SK-N-SH (cell line): ENCODE results near the gene EDN2. TPM values are rescaled to one million over a fixed set of nuclear protein-coding genes. Genes with fewer than 3 reads are reported as not detected.

Experiments
- CTCF ChIA-PET: fragments of 300-600, 350-600 bp; formaldehyde crosslinking; extraction: SDS; loops from one replicate; lab custom pipeline; 2021; lab: Yijun Ruan, JAX
- POLR2A ChIA-PET: fragments of 350-600 bp; sonication (Branson Sonifier 250); formaldehyde crosslinking; extraction: SDS; loops from one replicate; lab custom pipeline; 2020; ENCODE audit warnings: antibody characterized with exemption, inconsistent platforms; lab: Yijun Ruan, JAX
- DNase-seq: peaks from one replicate; pipeline ENCODE4 v3.0.0; 2012
- H2AFZ ChIP-seq: fragments of 200-600 bp; sonication (generic); 2 replicates; pipeline ENCODE4 v1.8.1; 2016; ENCODE audit warnings: antibody characterized with exemption, mild to moderate bottlenecking, low read depth
- H3F3A ChIP-seq: fragments of 200-600 bp; sonication (generic); replicated peaks from 2 replicates; pipeline ENCODE3; 2016; ENCODE audit warnings: antibody characterized with exemption, mild to moderate bottlenecking; ENCODE audit not compliant: insufficient read depth
- H3K27ac ChIP-seq, 2 experiments: fragments of 200-500 bp in 1 of 2; fragments of 200-600 bp in 1 of 2; sonication (Bioruptor generic) in 1 of 2; sonication (generic), shearing (Covaris generic) in 1 of 2; 2 replicates each; pipeline versions ENCODE4 v1.5.1 to v1.6.1; 2014 to 2016; ENCODE audit warnings: low read depth in 2 of 2, inconsistent platforms in 1 of 2, low read length in 1 of 2, mild to moderate bottlenecking in 1 of 2, mixed read lengths in 1 of 2
- H3K27me3 ChIP-seq: fragments of 200-600 bp; sonication (generic), shearing (Covaris generic); 2 replicates; pipeline ENCODE4 v1.6.1; 2016; ENCODE audit warnings: mixed run types; ENCODE audit not compliant: insufficient read depth
- H3K36me3 ChIP-seq, 2 experiments: fragments of 200-500 bp in 1 of 2; fragments of 200-600 bp in 1 of 2; sonication (Bioruptor generic) in 1 of 2; sonication (generic) in 1 of 2; replicated peaks in 1 of 2; 2 replicates each; pipeline versions ENCODE3 to v1.5.1; 2014 to 2016; ENCODE audit warnings: low read length in 1 of 2, mild to moderate bottlenecking in 1 of 2; ENCODE audit not compliant: insufficient read depth in 2 of 2, control insufficient read depth in 1 of 2
- H3K4me1 ChIP-seq, 2 experiments: fragments of 200-500 bp in 1 of 2; fragments of 200-600 bp in 1 of 2; sonication (Bioruptor generic) in 1 of 2; sonication (generic), shearing (Covaris generic) in 1 of 2; 2 replicates each; pipeline versions ENCODE4 v1.5.1 to v1.6.1; 2014 to 2016; ENCODE audit warnings: low read depth in 1 of 2, low read length in 1 of 2, mixed run types in 1 of 2; ENCODE audit not compliant: insufficient read depth in 2 of 2, control insufficient read depth in 1 of 2
- H3K4me2 ChIP-seq: fragments of 200-600 bp; sonication (generic), shearing (Covaris generic); 2 replicates; pipeline ENCODE4 v1.6.1; 2017; ENCODE audit warnings: mixed run types
- H3K4me3 ChIP-seq, 2 experiments: fragments of 200-500 bp in 1 of 2; fragments of 200-600 bp in 1 of 2; sonication (Bioruptor generic) in 1 of 2; sonication (generic), shearing (Covaris generic) in 1 of 2; 2 replicates each; pipeline versions ENCODE4 v1.5.1 to v1.8.1; 2014 to 2016; ENCODE audit warnings: low read depth in 2 of 2, inconsistent platforms in 1 of 2, low read length in 1 of 2, mild to moderate bottlenecking in 1 of 2, mixed read lengths in 1 of 2, moderate library complexity in 1 of 2
- H3K79me2 ChIP-seq: fragments of 200-600 bp; sonication (generic); 2 replicates; pipeline ENCODE4 v1.8.1; 2017; ENCODE audit warnings: mild to moderate bottlenecking; ENCODE audit not compliant: insufficient read depth
- H3K9ac ChIP-seq: fragments of 200-600 bp; sonication (generic); 2 replicates; pipeline ENCODE4 v1.6.1; 2017; ENCODE audit warnings: mixed run types
- H3K9me2 ChIP-seq: fragments of 200-600 bp; sonication (generic); 2 replicates; pipeline ENCODE4 v1.6.1; 2017; ENCODE audit warnings: mixed run types
- H3K9me3 ChIP-seq: fragments of 200-600 bp; sonication (generic); 2 replicates; pipeline ENCODE4 v1.6.1; 2017; ENCODE audit warnings: mixed run types, mild to moderate bottlenecking, moderate library complexity
- H4K20me1 ChIP-seq: fragments of 200-600 bp; sonication (generic); 2 replicates; pipeline ENCODE4 v1.6.1; 2017; ENCODE audit warnings: mild to moderate bottlenecking, mixed run types; ENCODE audit not compliant: insufficient read depth
- EZH2phosphoT487 ChIP-seq: fragments of 200-600 bp; sonication (generic); IDR thresholded peaks from 2 replicates; pipeline ENCODE4 v1.6.1; 2017; ENCODE audit warnings: low read depth, mixed run types, mild to moderate bottlenecking, antibody characterized with exemption, moderate library complexity, borderline replicate concordance
- FOXM1 ChIP-seq: IDR thresholded peaks from 2 replicates; pipeline ENCODE4 v1.4.0; 2012; ENCODE audit warnings: low read depth, mild to moderate bottlenecking
- GABPA ChIP-seq: IDR thresholded peaks from 2 replicates; pipeline ENCODE4 v1.4.0; 2012; ENCODE audit warnings: low read depth, mild to moderate bottlenecking
- GATA2 ChIP-seq: sonication (generic); formaldehyde crosslinking; IDR thresholded peaks from 2 replicates; pipeline ENCODE4 v1.5.0; 2020; ENCODE audit warnings: mild to moderate bottlenecking, missing genetic modification reagents
- MXI1 ChIP-seq: IDR thresholded peaks from 2 replicates; pipeline ENCODE4 v1.6.1; 2012; ENCODE audit warnings: mild to moderate bottlenecking, low read depth, low read length, improper control_type of control experiment
- SIN3A ChIP-seq: IDR thresholded peaks from 2 replicates; pipeline ENCODE4 v1.6.1; 2012; ENCODE audit warnings: low read depth, mild to moderate bottlenecking, low read length, moderate library complexity, borderline replicate concordance
- TAF1 ChIP-seq: IDR thresholded peaks from 2 replicates; pipeline ENCODE4 v1.6.1; 2012; ENCODE audit warnings: low read depth, mild to moderate bottlenecking, low read length, moderate library complexity, borderline replicate concordance
- TEAD4 ChIP-seq: IDR thresholded peaks from 2 replicates; pipeline ENCODE4 v1.4.0; 2012; ENCODE audit warnings: mild to moderate bottlenecking, borderline replicate concordance; ENCODE audit not compliant: insufficient read depth
- WGBS: methylation state at CpG from one replicate; pipeline ENCODE4 v1.1.6; 2017; ENCODE audit warnings: low lambda C conversion rate; 5-methylcytosine and 5-hydroxymethylcytosine counted together
- polyA plus RNA-seq, 3 experiments: library from polyadenylated mRNA; depleted of rRNA; stranded (reverse); fragments of >200 nt; gene quantifications; 2 replicates each; pipeline ENCODE4 v1.2.3, GENCODE V29; 2012
- TF ChIP-seq, protein P1 (sequence below): IDR thresholded peaks from 2 replicates; pipeline ENCODE4 v1.4.0; 2012; ENCODE audit warnings: low read depth, borderline replicate concordance
- TF ChIP-seq, protein P2 (sequence below): fragments of 150-350 bp; IDR thresholded peaks from 2 replicates; pipeline ENCODE4 v1.6.1; 2016; ENCODE audit warnings: mild to moderate bottlenecking, low read depth, low read length
- TF ChIP-seq, protein P3 (sequence below): IDR thresholded peaks from 2 replicates; pipeline ENCODE4; 2012

Gene EDN2
- polyA plus RNA-seq, 1 of the 3 experiments (the other 2 are of a cell fraction), result 0.97 TPM

DNA sequence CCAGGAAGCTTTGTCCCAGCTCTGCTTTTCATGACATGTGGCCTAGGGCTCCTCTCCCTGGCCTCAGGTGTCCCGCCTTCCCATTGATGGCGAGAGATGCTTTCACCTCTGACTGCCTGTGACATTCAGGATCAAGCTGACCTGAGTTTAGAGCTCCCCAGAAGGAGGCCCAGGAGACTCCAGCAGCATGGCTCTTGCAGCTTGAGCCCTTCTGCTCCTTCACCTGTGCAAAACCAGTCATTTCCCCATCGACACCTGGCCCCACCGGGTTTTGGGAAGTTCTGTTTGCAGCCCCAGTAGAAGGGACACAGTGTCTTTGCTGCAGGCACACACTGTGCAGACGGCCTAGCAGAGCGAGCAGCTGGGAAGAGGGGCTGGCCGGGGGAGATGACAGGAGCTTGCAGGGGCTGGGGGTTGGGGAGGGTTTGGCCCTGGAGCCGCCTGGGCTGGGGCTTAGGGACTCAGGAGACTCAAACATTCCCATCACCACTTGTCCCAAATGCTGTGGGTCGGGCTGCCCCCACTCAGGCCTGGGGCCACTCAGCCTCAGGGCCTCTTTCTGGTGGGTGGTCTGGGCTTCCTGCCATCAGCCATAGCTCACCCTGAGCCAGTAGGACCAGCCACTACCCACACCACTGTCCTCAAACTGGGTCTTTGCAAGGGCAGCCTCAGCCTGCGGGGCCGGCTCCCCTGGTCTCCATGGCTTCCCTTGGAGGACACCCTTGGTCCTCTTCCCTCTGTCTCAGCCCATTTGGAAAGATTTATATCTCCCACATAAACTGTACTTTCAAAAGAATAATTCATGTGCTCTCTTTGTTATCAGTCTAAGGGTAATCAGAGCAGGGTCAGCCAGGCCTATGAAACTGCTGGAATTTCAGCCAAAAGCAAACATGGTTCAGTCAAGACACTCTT, 3.8 kb upstream of the EDN2 start:
- no peaks in the 10 kb centered on the region for H3K9me3 ChIP-seq
- H3K9ac ChIP-seq, result no peak overlapping the region
- peaks cover 42 to 43% of the 10 kb centered on the region in 2 experiments; a peak in 3 of 4 replicates for H3K4me1 ChIP-seq
- H2AFZ ChIP-seq, result no peak overlapping the region
- ChIA-PET POLR2A (no interaction called here), CTCF (interaction anchor here (1.2 to 2.5 kb wide), 3 partner anchors 9 to 28 kb away, joined by 3 to 8 read pairs (median 5); no protein-coding TSS in a partner anchor)
- H3K27me3 ChIP-seq, result no peaks in the 10 kb centered on the region
- H3K79me2 ChIP-seq, result no peaks in the 10 kb centered on the region
- WGBS, result 94% methylated on average over 6 of the region's 11 CpGs
- H3K4me3 ChIP-seq, result no peak overlapping the region
- H3K27ac ChIP-seq, result no peak overlapping the region
- DNase-seq, result no peak
- no peaks in the 10 kb centered on the region for H4K20me1 ChIP-seq
- H3K36me3 ChIP-seq, result no peaks in the 10 kb centered on the region
- peaks cover 14% of the 10 kb centered on the region for H3F3A ChIP-seq
- no peak for TF ChIP-seq TEAD4
- TF ChIP-seq, protein P1, sequence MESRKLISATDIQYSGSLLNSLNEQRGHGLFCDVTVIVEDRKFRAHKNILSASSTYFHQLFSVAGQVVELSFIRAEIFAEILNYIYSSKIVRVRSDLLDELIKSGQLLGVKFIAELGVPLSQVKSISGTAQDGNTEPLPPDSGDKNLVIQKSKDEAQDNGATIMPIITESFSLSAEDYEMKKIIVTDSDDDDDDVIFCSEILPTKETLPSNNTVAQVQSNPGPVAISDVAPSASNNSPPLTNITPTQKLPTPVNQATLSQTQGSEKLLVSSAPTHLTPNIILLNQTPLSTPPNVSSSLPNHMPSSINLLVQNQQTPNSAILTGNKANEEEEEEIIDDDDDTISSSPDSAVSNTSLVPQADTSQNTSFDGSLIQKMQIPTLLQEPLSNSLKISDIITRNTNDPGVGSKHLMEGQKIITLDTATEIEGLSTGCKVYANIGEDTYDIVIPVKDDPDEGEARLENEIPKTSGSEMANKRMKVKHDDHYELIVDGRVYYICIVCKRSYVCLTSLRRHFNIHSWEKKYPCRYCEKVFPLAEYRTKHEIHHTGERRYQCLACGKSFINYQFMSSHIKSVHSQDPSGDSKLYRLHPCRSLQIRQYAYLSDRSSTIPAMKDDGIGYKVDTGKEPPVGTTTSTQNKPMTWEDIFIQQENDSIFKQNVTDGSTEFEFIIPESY, result no peak
- TF ChIP-seq MXI1, result no peak
- no peak for TF ChIP-seq EZH2phosphoT487
- TF ChIP-seq SIN3A, result no peak
- TF ChIP-seq GABPA, result no peak
- TF ChIP-seq FOXM1, result no peak
- TF ChIP-seq, protein P2, sequence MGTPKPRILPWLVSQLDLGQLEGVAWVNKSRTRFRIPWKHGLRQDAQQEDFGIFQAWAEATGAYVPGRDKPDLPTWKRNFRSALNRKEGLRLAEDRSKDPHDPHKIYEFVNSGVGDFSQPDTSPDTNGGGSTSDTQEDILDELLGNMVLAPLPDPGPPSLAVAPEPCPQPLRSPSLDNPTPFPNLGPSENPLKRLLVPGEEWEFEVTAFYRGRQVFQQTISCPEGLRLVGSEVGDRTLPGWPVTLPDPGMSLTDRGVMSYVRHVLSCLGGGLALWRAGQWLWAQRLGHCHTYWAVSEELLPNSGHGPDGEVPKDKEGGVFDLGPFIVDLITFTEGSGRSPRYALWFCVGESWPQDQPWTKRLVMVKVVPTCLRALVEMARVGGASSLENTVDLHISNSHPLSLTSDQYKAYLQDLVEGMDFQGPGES, result no peak
- TF ChIP-seq GATA2 (CRISPR knock-in tag), result no peak
- TF ChIP-seq, protein P3, sequence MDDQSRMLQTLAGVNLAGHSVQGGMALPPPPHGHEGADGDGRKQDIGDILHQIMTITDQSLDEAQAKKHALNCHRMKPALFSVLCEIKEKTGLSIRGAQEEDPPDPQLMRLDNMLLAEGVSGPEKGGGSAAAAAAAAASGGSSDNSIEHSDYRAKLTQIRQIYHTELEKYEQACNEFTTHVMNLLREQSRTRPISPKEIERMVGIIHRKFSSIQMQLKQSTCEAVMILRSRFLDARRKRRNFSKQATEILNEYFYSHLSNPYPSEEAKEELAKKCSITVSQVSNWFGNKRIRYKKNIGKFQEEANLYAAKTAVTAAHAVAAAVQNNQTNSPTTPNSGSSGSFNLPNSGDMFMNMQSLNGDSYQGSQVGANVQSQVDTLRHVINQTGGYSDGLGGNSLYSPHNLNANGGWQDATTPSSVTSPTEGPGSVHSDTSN, result no peak
- TF ChIP-seq TAF1, result no peak
- H3K9me2 ChIP-seq, result no peaks in the 10 kb centered on the region
- no peak overlapping the region for H3K4me2 ChIP-seq
